GM12864 (cell line): ENCODE results near the gene TBX22.
"Not testable (repeated sequence)": the region's sequence is repeated elsewhere in the genome, so short reads cannot be mapped to it uniquely, and the experiment has no call there.

Experiments used
- DNase-seq: peaks from one replicate; pipeline ENCODE4 v3.0.0-alpha.2; 2011; ENCODE audit warnings: low read depth
- H3K4me3 ChIP-seq: 2 replicates; pipeline ENCODE4 v1.5.1; 2011; ENCODE audit warnings: mild to moderate bottlenecking, low read depth, low read length, control low read depth
- TF ChIP-seq, protein P1 (sequence below): IDR thresholded peaks from 2 replicates; pipeline ENCODE4 v1.5.1; 2011; ENCODE audit warnings: low read depth, mild to moderate bottlenecking, moderate library complexity, low read length, control low read depth, inconsistent platforms; ENCODE audit errors: missing control alignments

Gene TBX22

DNA sequence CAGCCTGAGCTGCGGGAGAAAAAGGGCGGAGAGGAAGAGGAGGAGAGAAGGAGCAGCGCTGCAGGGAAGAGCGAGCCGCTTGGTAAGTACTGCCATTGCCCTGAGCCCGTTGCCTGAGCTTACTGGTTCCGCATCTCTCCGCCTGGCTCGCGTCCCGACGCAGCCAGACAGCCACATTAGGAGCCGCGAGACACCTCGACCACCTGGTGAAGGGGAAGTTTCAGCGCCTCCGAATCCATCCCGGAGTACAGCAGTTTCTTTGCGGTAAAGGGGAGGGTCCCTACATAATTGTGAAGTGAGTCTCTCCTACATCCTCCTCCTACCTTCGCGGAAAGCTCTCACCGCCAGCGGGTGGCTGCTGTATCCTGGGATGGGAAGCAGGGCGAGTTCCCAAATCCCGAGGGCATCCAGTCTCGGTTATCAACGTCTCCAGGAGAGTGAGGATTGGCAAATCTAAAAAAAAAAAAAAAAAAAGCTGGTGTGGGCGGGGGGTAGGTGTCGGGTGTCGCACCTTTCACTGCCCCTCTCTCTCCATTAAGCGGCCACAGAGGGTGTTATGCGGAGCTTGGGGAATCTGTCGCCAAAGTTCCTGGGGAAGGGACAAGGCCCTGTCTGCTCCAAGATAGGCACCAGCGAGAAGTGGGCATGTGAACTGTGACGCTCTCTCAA lies 7.9 kb downstream of the TBX22 start:
- TF ChIP-seq, protein P1, sequence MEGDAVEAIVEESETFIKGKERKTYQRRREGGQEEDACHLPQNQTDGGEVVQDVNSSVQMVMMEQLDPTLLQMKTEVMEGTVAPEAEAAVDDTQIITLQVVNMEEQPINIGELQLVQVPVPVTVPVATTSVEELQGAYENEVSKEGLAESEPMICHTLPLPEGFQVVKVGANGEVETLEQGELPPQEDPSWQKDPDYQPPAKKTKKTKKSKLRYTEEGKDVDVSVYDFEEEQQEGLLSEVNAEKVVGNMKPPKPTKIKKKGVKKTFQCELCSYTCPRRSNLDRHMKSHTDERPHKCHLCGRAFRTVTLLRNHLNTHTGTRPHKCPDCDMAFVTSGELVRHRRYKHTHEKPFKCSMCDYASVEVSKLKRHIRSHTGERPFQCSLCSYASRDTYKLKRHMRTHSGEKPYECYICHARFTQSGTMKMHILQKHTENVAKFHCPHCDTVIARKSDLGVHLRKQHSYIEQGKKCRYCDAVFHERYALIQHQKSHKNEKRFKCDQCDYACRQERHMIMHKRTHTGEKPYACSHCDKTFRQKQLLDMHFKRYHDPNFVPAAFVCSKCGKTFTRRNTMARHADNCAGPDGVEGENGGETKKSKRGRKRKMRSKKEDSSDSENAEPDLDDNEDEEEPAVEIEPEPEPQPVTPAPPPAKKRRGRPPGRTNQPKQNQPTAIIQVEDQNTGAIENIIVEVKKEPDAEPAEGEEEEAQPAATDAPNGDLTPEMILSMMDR = no peak
- no peak for DNase-seq
- no peak overlapping the region for H3K4me3 ChIP-seq

DNA sequence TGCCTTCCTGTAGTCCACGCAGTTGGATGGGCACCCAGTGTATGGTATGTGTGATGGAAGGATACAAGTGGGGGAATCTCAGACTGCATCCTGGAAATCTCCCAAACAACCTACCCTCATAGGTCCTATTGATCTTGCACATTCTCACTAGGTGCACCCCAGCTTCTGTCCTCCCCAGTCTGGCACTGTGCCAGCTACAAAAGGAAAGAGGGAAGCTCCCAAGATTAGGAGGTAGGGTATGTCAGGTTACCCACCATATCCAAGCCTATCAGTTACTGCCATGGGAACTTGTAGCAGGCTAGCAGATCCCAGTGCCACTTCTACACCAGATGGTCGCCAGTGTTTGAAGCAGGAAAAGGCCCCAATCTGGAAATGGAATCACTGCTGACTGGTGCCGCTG lies 11.6 kb downstream of the TBX22 start:
- H3K4me3 ChIP-seq = no peak overlapping the region
- no peak for DNase-seq
- TF ChIP-seq, protein P1 = no peak

DNA sequence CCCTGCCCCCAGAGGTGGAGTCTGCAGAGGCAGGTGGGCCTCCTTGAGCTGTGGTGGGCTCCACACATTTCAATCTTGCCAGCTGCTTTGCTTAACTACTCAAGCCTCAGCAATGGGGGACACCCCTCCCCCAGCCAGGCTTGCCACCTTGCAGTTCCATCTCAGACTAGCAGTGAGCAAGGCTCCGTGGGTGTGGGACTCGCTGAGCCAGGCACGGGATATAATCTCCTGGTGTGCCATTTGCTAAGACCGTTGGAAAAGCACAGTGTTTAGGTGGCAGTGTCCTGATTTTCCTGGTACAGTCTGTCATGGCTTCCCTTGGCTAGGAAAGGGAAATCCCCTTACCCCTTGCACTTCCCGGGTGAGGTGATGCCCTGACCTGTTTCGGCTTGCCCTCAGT lies 51.6 kb downstream of the TBX22 start:
- not testable (repeated sequence) for DNase-seq, H3K4me3 ChIP-seq

DNA sequence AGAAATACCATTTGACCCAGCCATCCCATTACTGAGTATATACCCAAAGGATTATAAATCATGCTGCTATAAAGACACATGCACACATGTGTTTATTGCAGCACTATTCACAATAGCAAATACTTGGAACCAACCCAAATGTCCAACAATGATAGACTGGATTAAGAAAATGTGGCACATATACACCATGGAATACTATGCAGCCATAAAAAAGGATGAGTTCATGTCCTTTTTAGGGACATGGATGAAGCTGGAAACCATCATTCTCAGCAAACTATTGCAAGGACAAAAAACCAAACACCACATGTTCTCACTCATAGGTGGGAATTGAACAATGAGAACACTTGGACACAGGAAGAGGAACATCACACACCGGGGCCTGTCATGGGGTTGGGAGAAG lies 61.1 kb downstream of the TBX22 start:
- H3K4me3 ChIP-seq, DNase-seq: not testable (repeated sequence)
